K562 (cell line): ENCODE data around the gene FAF2. TPM values are rescaled to one million over a fixed set of nuclear protein-coding genes. Genes with fewer than 3 reads are reported as not detected.

Experiments
- CHD1 ChIP-seq: fragments of 200-600 bp; sonication (generic); IDR thresholded peaks from one replicate; pipeline ENCODE4 v1.6.1; 2012; ENCODE audit warnings: mild to moderate bottlenecking, moderate library complexity, low read length, inconsistent platforms
- ESRRA ChIP-seq: fragments of 450-650 bp; IDR thresholded peaks from 2 replicates; pipeline ENCODE4 v1.6.1; 2014; ENCODE audit warnings: low read depth, mild to moderate bottlenecking, moderate library complexity, borderline replicate concordance
- FIP1L1 ChIP-seq: fragments of 200-400 bp; formaldehyde crosslinking; IDR thresholded peaks from 2 replicates; pipeline ENCODE4 v1.6.1; 2018; ENCODE audit warnings: mild to moderate bottlenecking, low read depth, low read length; ENCODE audit not compliant: poor library complexity, severe bottlenecking
- FOXK1 ChIP-seq: sonication (generic); formaldehyde crosslinking; IDR thresholded peaks from 2 replicates; pipeline ENCODE4 v1.8.0; 2022; ENCODE audit warnings: missing genetic modification reagents, mild to moderate bottlenecking, borderline replicate concordance
- SIN3A ChIP-seq, 2 experiments: fragments of 150-350 bp in 1 of 2; IDR thresholded peaks; 2 replicates each; pipeline ENCODE4 v1.6.1; 2011 to 2016; ENCODE audit warnings: borderline replicate concordance in 2 of 2, low read depth in 2 of 2, low read length in 2 of 2, mild to moderate bottlenecking in 2 of 2, moderate library complexity in 2 of 2; ENCODE audit not compliant: control insufficient read depth in 1 of 2
- ZNF583 ChIP-seq: fragments of 250-450 bp; sonication (Bioruptor Pico); IDR thresholded peaks from 2 replicates; pipeline ENCODE4 v1.4.0; 2020
- polyA plus RNA-seq, 8 experiments: library from polyadenylated mRNA; depleted of rRNA in 4 of 8; stranded (reverse) in 5 of 8; unstranded in 3 of 8; fragments of >200 nt; fragmentation: Nextera tagmentation in 2 of 8; fragmentation: Illumina TruSeq in 1 of 8; extraction: Ambion mirVana in 2 of 8; extraction: Trizol in 1 of 8; gene quantifications; 2 replicates each; pipeline versions ENCODE4 v1.2.1 to v1.2.3, GENCODE V29; 2011 to 2014; ENCODE audit warnings: inconsistent platforms in 1 of 8, missing spikeins in 1 of 8
- total RNA-seq, 7 experiments: library from RNA; depleted of rRNA in 6 of 7; stranded (reverse); fragments of >200 nt in 6 of 7; fragmentation: Illumina TruSeq in 2 of 7; extraction: Trizol in 2 of 7; gene quantifications; 2 replicates each; pipeline versions ENCODE4 v1.2.1 to v1.2.3, GENCODE V29; 2011 to 2021; ENCODE audit warnings: low replicate concordance in 1 of 7
- TF ChIP-seq, protein P1 (sequence below), 2 experiments: fragments of 200-800 bp in 1 of 2; sonication (Bioruptor generic) in 1 of 2; sonication (generic) in 1 of 2; formaldehyde crosslinking in 1 of 2; IDR thresholded peaks in 1 of 2; conservative IDR thresholded peaks in 1 of 2; 2 replicates each; pipeline versions ENCODE4 v1.5.0 to v1.6.1; 2016 to 2020; ENCODE audit warnings: missing compliant biosample characterization in 1 of 2, missing genetic modification characterization in 1 of 2, missing genetic modification reagents in 1 of 2
- TF ChIP-seq, protein P2 (sequence below), 2 experiments: fragments of 450-650 bp in 1 of 2; sonication (generic) in 1 of 2; formaldehyde crosslinking in 1 of 2; IDR thresholded peaks in 1 of 2; conservative IDR thresholded peaks in 1 of 2; 2 replicates each; pipeline versions ENCODE4 v1.6.1 to v1.8.1; 2016 to 2023; ENCODE audit warnings: mild to moderate bottlenecking in 2 of 2, moderate library complexity in 2 of 2, inconsistent platforms in 1 of 2, missing genetic modification reagents in 1 of 2
- TF ChIP-seq, protein P3 (sequence below): sonication (generic); formaldehyde crosslinking; IDR thresholded peaks from 2 replicates; pipeline ENCODE4 v1.8.1; 2023; ENCODE audit warnings: mild to moderate bottlenecking, missing genetic modification reagents
- TF ChIP-seq, protein P4 (sequence below), 3 experiments: IDR thresholded peaks in 2 of 3; conservative IDR thresholded peaks in 1 of 3; 2 replicates each; pipeline ENCODE4 v1.5.1; 2011 to 2012; ENCODE audit warnings: low read length in 3 of 3, mild to moderate bottlenecking in 3 of 3, control low read depth in 2 of 3, improper control_type of control experiment in 1 of 3, inconsistent platforms in 1 of 3, low read depth in 1 of 3, mixed read lengths in 1 of 3, moderate library complexity in 1 of 3; ENCODE audit not compliant: insufficient read depth in 2 of 3
- TF ChIP-seq, protein P5 (sequence below): fragments of 450-650 bp; IDR thresholded peaks from 2 replicates; pipeline ENCODE4 v1.6.1; 2017; ENCODE audit warnings: antibody characterized with exemption, mild to moderate bottlenecking

FAF2 gene
- total and polyA plus RNA-seq, 9 of the 15 experiments (the other 6 are each of a cell fraction or from before 2014, with no cell fraction given): 25.0 to 44.6 (median 36.1) TPM

DNA sequence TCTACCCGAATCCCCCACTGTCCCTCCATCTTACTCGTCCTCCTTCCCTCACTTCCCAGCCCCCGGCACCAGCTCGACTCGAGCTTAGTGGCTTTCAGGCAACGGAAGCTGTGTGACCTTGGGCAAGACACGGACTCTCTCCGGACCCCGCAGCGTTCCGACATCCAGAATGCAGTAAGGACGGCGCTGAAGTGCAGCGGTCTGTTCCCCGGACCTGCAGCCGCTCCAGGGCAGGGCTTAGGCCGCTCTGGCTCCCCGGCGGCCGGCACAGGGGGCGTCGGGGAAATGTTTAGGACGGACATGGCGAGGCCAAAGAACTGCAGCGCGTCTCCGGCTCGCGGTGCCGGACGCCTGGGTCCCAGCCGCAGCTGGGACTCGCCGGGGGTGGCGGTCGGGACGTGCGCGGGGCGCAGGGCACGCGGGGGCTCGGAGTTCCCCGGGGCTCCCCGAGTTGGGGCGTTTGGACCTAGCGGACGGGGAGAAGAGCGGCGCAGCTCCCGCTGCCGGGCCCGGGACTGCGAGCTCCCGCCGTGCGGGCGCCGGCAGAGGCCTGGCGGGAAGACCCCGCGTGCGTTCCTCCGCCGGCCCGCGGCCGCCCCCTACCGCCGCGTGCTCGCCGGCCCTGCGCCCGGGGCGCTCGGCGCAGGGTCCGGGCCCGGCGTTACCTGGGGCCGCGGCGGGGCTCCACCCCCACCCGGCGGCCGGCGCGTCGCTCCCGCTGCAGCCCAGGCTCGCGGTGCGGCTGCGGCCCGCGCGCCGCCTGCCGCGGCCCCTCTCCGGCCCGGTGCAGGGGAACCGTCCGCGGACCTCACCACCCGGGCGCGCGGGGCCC lies 94.6 kb downstream of the FAF2 start (continued):
- TF ChIP-seq, protein P1, sequence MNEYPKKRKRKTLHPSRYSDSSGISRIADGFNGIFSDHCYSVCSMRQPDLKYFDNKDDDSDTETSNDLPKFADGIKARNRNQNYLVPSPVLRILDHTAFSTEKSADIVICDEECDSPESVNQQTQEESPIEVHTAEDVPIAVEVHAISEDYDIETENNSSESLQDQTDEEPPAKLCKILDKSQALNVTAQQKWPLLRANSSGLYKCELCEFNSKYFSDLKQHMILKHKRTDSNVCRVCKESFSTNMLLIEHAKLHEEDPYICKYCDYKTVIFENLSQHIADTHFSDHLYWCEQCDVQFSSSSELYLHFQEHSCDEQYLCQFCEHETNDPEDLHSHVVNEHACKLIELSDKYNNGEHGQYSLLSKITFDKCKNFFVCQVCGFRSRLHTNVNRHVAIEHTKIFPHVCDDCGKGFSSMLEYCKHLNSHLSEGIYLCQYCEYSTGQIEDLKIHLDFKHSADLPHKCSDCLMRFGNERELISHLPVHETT (CRISPR knock-in tag; conservative IDR thresholded peaks at IDR 0.05 in 1 of 2, IDR thresholded peaks at IDR 0.05 in 1 of 2): peak in 1 of 2 experiments; percentile 58; a peak in 2 of 4 replicates
- TF ChIP-seq FIP1L1 (peak; percentile 33), CHD1 (peak; percentile 61), SIN3A (IDR thresholded peaks at IDR 0.05; ENCODE audit: borderline replicate concordance in 2 of 2, control insufficient read depth in 1 of 2, low read depth in 2 of 2, low read length in 2 of 2) (peak in 1 of 2 experiments; percentile 67; a peak in 2 of 4 replicates), FOXK1 (no peak), ESRRA (peak; percentile 68), ZNF583 (CRISPR knock-in tag) (0 out of 2 replicates have a peak, but pooled peaks have one; percentile 14)
- TF ChIP-seq, protein P2, sequence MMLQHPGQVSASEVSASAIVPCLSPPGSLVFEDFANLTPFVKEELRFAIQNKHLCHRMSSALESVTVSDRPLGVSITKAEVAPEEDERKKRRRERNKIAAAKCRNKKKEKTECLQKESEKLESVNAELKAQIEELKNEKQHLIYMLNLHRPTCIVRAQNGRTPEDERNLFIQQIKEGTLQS (IDR thresholded peaks at IDR 0.05): no peak
- TF ChIP-seq, protein P2 (CRISPR knock-in tag; conservative IDR thresholded peaks at IDR 0.05): 0 out of 2 replicates have a peak, but pooled peaks have one; percentile 63
- TF ChIP-seq, protein P3, sequence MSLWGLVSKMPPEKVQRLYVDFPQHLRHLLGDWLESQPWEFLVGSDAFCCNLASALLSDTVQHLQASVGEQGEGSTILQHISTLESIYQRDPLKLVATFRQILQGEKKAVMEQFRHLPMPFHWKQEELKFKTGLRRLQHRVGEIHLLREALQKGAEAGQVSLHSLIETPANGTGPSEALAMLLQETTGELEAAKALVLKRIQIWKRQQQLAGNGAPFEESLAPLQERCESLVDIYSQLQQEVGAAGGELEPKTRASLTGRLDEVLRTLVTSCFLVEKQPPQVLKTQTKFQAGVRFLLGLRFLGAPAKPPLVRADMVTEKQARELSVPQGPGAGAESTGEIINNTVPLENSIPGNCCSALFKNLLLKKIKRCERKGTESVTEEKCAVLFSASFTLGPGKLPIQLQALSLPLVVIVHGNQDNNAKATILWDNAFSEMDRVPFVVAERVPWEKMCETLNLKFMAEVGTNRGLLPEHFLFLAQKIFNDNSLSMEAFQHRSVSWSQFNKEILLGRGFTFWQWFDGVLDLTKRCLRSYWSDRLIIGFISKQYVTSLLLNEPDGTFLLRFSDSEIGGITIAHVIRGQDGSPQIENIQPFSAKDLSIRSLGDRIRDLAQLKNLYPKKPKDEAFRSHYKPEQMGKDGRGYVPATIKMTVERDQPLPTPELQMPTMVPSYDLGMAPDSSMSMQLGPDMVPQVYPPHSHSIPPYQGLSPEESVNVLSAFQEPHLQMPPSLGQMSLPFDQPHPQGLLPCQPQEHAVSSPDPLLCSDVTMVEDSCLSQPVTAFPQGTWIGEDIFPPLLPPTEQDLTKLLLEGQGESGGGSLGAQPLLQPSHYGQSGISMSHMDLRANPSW (CRISPR knock-in tag): no peak
- TF ChIP-seq, protein P4, sequence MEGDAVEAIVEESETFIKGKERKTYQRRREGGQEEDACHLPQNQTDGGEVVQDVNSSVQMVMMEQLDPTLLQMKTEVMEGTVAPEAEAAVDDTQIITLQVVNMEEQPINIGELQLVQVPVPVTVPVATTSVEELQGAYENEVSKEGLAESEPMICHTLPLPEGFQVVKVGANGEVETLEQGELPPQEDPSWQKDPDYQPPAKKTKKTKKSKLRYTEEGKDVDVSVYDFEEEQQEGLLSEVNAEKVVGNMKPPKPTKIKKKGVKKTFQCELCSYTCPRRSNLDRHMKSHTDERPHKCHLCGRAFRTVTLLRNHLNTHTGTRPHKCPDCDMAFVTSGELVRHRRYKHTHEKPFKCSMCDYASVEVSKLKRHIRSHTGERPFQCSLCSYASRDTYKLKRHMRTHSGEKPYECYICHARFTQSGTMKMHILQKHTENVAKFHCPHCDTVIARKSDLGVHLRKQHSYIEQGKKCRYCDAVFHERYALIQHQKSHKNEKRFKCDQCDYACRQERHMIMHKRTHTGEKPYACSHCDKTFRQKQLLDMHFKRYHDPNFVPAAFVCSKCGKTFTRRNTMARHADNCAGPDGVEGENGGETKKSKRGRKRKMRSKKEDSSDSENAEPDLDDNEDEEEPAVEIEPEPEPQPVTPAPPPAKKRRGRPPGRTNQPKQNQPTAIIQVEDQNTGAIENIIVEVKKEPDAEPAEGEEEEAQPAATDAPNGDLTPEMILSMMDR (IDR thresholded peaks at IDR 0.05 in 2 of 3, conservative IDR thresholded peaks at IDR 0.05 in 1 of 3; ENCODE audit: insufficient read depth in 2 of 3, low read depth in 1 of 3, low read length in 3 of 3): peak; percentile 6 to 50 (median 49); a peak in 2 of 6 replicates
- TF ChIP-seq, protein P5, sequence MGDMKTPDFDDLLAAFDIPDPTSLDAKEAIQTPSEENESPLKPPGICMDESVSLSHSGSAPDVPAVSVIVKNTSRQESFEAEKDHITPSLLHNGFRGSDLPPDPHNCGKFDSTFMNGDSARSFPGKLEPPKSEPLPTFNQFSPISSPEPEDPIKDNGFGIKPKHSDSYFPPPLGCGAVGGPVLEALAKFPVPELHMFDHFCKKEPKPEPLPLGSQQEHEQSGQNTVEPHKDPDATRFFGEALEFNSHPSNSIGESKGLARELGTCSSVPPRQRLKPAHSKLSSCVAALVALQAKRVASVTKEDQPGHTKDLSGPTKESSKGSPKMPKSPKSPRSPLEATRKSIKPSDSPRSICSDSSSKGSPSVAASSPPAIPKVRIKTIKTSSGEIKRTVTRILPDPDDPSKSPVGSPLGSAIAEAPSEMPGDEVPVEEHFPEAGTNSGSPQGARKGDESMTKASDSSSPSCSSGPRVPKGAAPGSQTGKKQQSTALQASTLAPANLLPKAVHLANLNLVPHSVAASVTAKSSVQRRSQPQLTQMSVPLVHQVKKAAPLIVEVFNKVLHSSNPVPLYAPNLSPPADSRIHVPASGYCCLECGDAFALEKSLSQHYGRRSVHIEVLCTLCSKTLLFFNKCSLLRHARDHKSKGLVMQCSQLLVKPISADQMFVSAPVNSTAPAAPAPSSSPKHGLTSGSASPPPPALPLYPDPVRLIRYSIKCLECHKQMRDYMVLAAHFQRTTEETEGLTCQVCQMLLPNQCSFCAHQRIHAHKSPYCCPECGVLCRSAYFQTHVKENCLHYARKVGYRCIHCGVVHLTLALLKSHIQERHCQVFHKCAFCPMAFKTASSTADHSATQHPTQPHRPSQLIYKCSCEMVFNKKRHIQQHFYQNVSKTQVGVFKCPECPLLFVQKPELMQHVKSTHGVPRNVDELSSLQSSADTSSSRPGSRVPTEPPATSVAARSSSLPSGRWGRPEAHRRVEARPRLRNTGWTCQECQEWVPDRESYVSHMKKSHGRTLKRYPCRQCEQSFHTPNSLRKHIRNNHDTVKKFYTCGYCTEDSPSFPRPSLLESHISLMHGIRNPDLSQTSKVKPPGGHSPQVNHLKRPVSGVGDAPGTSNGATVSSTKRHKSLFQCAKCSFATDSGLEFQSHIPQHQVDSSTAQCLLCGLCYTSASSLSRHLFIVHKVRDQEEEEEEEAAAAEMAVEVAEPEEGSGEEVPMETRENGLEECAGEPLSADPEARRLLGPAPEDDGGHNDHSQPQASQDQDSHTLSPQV: peak; percentile 29; the same call in 1 of the 2 replicates
